GM04504 (cell line): Measurements from ENCODE around the gene GYS1.

ENCODE experiments used
- DNase-seq: peaks from one replicate; pipeline ENCODE4 v3.0.0-alpha.2; 2012; ENCODE audit warnings: low read depth

The GYS1 gene

GRCh38 chr19:48963371-48964204 lies 29.5 kb downstream of the GYS1 start:
- DNase-seq = peak; percentile 38

- no peak for DNase-seq
These were observed 30.3 kb downstream of the GYS1 start for GRCh38 chr19:48962849-48963165.

GRCh38 chr19:48962029-48962848 lies 30.9 kb downstream of the GYS1 start:
- DNase-seq = no peak

- DNase-seq = no peak
These were observed 31.5 kb downstream of the GYS1 start for GRCh38 chr19:48961673-48962028.

GRCh38 chr19:48961051-48961649 lies 32.0 kb downstream of the GYS1 start:
- no peak for DNase-seq

- DNase-seq = no peak
These were observed 33.5 kb downstream of the GYS1 start for GRCh38 chr19:48959341-48960239.

GRCh38 chr19:48958006-48958405 lies 35.1 kb downstream of the GYS1 start:
- no peak for DNase-seq

GRCh38 chr19:48955308-48955958 lies 37.7 kb downstream of the GYS1 start:
- no peak for DNase-seq

- DNase-seq = peak; percentile 79
These were observed 38.4 kb downstream of the GYS1 start, which contains the start of gene BAX for GRCh38 chr19:48954595-48955307. Gene BAX (plus strand): TSS chr19:48954875. CDS start chr19:48954929, 54 bp downstream.

GRCh38 chr19:48953990-48954594 lies 39.0 kb downstream of the GYS1 start:
- DNase-seq = no peak

GRCh38 chr19:48953141-48953540 lies 40.0 kb downstream of the GYS1 start:
- no peak for DNase-seq

GRCh38 chr19:48950830-48951519 lies 42.1 kb downstream of the GYS1 start:
- DNase-seq = no peak

GRCh38 chr19:48950159-48950558 lies 43.0 kb downstream of the GYS1 start:
- DNase-seq = no peak

- no peak for DNase-seq
These were observed 45.9 kb downstream of the GYS1 start for GRCh38 chr19:48947258-48947542.

GRCh38 chr19:48946463-48947257 lies 46.4 kb downstream of the GYS1 start:
- DNase-seq = no peak

- no peak for DNase-seq
These were observed 47.3 kb downstream of the GYS1 start for GRCh38 chr19:48945817-48946216.

- no peak for DNase-seq
These were observed 47.7 kb downstream of the GYS1 start for GRCh38 chr19:48945415-48945814.

- DNase-seq = no peak
These were observed 50.0 kb downstream of the GYS1 start for GRCh38 chr19:48943081-48943480.

GRCh38 chr19:48940902-48941301 lies 52.2 kb downstream of the GYS1 start:
- no peak for DNase-seq
